H9 (cell line): ENCODE measurements around the gene SETD3. TPM values are rescaled to one million over a fixed set of nuclear protein-coding genes. Genes with fewer than 3 reads are reported as not detected.

Experiments
- DNase-seq: peaks from one replicate; pipeline ENCODE4 v3.0.0-alpha.2; 2017
- H2AFZ ChIP-seq: one replicate; pipeline ENCODE4 v1.6.1; 2013; ENCODE audit warnings: mild to moderate bottlenecking, low read length, control low read depth, moderate library complexity
- H2AK5ac ChIP-seq: 2 replicates; pipeline ENCODE4 v1.6.1; 2013; ENCODE audit warnings: low read length, control low read depth, mixed read lengths; ENCODE audit not compliant: insufficient read length
- H2BK120ac ChIP-seq: one replicate; pipeline ENCODE4 v1.6.1; 2013; ENCODE audit warnings: low read depth, mild to moderate bottlenecking, low read length, control low read depth, inconsistent platforms; ENCODE audit not compliant: poor library complexity, severe bottlenecking
- H2BK12ac ChIP-seq: 2 replicates; pipeline ENCODE4 v1.6.1; 2013; ENCODE audit warnings: low read length, control low read depth, mixed read lengths, low read depth; ENCODE audit not compliant: insufficient read length
- H2BK15ac ChIP-seq: 2 replicates; pipeline ENCODE4 v1.6.1; 2013; ENCODE audit warnings: low read depth, low read length, control low read depth
- H2BK20ac ChIP-seq: one replicate; pipeline ENCODE4 v1.6.1; 2013; ENCODE audit warnings: low read depth, mild to moderate bottlenecking, low read length, control low read depth, inconsistent platforms; ENCODE audit not compliant: poor library complexity, severe bottlenecking
- H2BK5ac ChIP-seq: 2 replicates; pipeline ENCODE4 v1.6.1; 2013; ENCODE audit warnings: low read length, control low read depth, mixed read lengths; ENCODE audit not compliant: insufficient read length
- H3K14ac ChIP-seq: 2 replicates; pipeline ENCODE4 v1.6.1; 2013; ENCODE audit warnings: low read length, control low read depth; ENCODE audit not compliant: insufficient read depth
- H3K18ac ChIP-seq: 2 replicates; pipeline ENCODE4 v1.6.1; 2013; ENCODE audit warnings: low read depth, mild to moderate bottlenecking, mixed read lengths, low read length, control low read depth; ENCODE audit not compliant: insufficient read length
- H3K23ac ChIP-seq: 2 replicates; pipeline ENCODE4 v1.6.1; 2013; ENCODE audit warnings: low read length, control low read depth, mixed read lengths, low read depth; ENCODE audit not compliant: insufficient read length
- H3K23me2 ChIP-seq: 2 replicates; pipeline ENCODE4 v1.6.1; 2013; ENCODE audit warnings: low read depth, mild to moderate bottlenecking, mixed read lengths, low read length, control low read depth; ENCODE audit not compliant: insufficient read length, poor library complexity, severe bottlenecking
- H3K27ac ChIP-seq: 2 replicates; pipeline ENCODE4 v1.5.1; 2013; ENCODE audit warnings: low read length, control low read depth, mixed read lengths, low read depth; ENCODE audit not compliant: insufficient read length
- H3K27me3 ChIP-seq: 2 replicates; pipeline ENCODE4 v1.6.1; 2013; ENCODE audit warnings: low read length, control low read depth, inconsistent platforms; ENCODE audit not compliant: insufficient read depth
- H3K4ac ChIP-seq: 2 replicates; pipeline ENCODE4 v1.6.1; 2013; ENCODE audit warnings: low read depth, mild to moderate bottlenecking, control low read depth, inconsistent platforms, low read length, moderate library complexity
- H3K4me1 ChIP-seq: 2 replicates; pipeline ENCODE4 v1.6.1; 2013; ENCODE audit warnings: low read length, control low read depth, inconsistent platforms; ENCODE audit not compliant: insufficient read depth
- H3K4me2 ChIP-seq: 2 replicates; pipeline ENCODE4 v1.6.1; 2013; ENCODE audit warnings: low read length, control low read depth, mixed read lengths; ENCODE audit not compliant: insufficient read length, insufficient read depth
- H3K56ac ChIP-seq: 2 replicates; pipeline ENCODE4 v1.6.1; 2013; ENCODE audit warnings: low read depth, mild to moderate bottlenecking, mixed read lengths, low read length, control low read depth; ENCODE audit not compliant: insufficient read length
- H3K79me1 ChIP-seq: 2 replicates; pipeline ENCODE4 v1.6.1; 2013; ENCODE audit warnings: low read depth, mild to moderate bottlenecking, moderate library complexity, low read length, control low read depth, inconsistent platforms; ENCODE audit not compliant: insufficient read depth, poor library complexity, severe bottlenecking
- H3K79me2 ChIP-seq: 2 replicates; pipeline ENCODE4 v1.6.1; 2013; ENCODE audit warnings: low read length, control low read depth, inconsistent platforms; ENCODE audit not compliant: insufficient read depth
- H3K9ac ChIP-seq: 2 replicates; pipeline ENCODE4 v1.6.1; 2013; ENCODE audit warnings: low read length, control low read depth, mixed read lengths; ENCODE audit not compliant: insufficient read length; ENCODE audit errors: extremely low read depth
- H3K9me3 ChIP-seq: one replicate; pipeline ENCODE4 v1.6.1; 2013; ENCODE audit warnings: low read depth, low read length, inconsistent platforms; ENCODE audit not compliant: control insufficient read depth
- H3T11ph ChIP-seq: one replicate; pipeline ENCODE4 v1.6.1; 2013; ENCODE audit warnings: mild to moderate bottlenecking, low read length, control low read depth, inconsistent platforms
- H4K20me1 ChIP-seq: one replicate; pipeline ENCODE4 v1.6.1; 2013; ENCODE audit not compliant: control insufficient read depth, insufficient read length, insufficient read depth
- H4K5ac ChIP-seq: 2 replicates; pipeline ENCODE4 v1.6.1; 2013; ENCODE audit warnings: low read depth, mild to moderate bottlenecking, mixed read lengths, low read length, control low read depth; ENCODE audit not compliant: insufficient read length
- H4K8ac ChIP-seq: replicated peaks from 2 replicates; pipeline ENCODE4 v1.6.1; 2013; ENCODE audit warnings: low read length, control low read depth, mixed read lengths, low read depth; ENCODE audit not compliant: insufficient read length
- H4K91ac ChIP-seq: 2 replicates; pipeline ENCODE4 v1.6.1; 2013; ENCODE audit warnings: low read depth, mild to moderate bottlenecking, moderate library complexity, mixed read lengths, low read length, control low read depth; ENCODE audit not compliant: insufficient read length
- H3K27ac Mint-ChIP-seq, 3 experiments: 2 replicates in 2 of 3; 3 replicates in 1 of 3; pipeline ENCODE4 v1.8.0; 2020 to 2021; ENCODE audit warnings: mixed read lengths in 3 of 3, mild to moderate bottlenecking in 1 of 3, moderate library complexity in 1 of 3
- H3K27me3 Mint-ChIP-seq: 2 replicates; pipeline ENCODE4 v1.8.0; 2021; ENCODE audit warnings: low read depth, mild to moderate bottlenecking, moderate library complexity, mixed read lengths
- H3K36me3 Mint-ChIP-seq, 3 experiments: 2 replicates in 2 of 3; 3 replicates in 1 of 3; pipeline ENCODE4 v1.8.0; 2020 to 2021; ENCODE audit warnings: low read depth in 3 of 3, mixed read lengths in 3 of 3; ENCODE audit not compliant: insufficient read depth in 1 of 3
- H3K4me1 Mint-ChIP-seq, 2 experiments: 2 replicates each; pipeline ENCODE4 v1.8.0; 2020; ENCODE audit warnings: mixed read lengths in 2 of 2
- H3K4me3 Mint-ChIP-seq, 2 experiments: 2 replicates in 1 of 2; 3 replicates in 1 of 2; pipeline ENCODE4 v1.8.0; 2020 to 2021; ENCODE audit warnings: mild to moderate bottlenecking in 2 of 2, mixed read lengths in 2 of 2, moderate library complexity in 1 of 2
- H3K9me3 Mint-ChIP-seq, 2 experiments: 2 replicates in 1 of 2; 3 replicates in 1 of 2; pipeline ENCODE4 v1.8.0; 2020; ENCODE audit warnings: mild to moderate bottlenecking in 2 of 2, mixed read lengths in 2 of 2, moderate library complexity in 1 of 2
- WGBS: extraction: QIAGEN DNeasy Blood & Tissue Kit; methylation state at CpG from one replicate; pipeline ENCODE4 v1.1.7; 2013; ENCODE audit warnings: missing lambda C conversion rate, low lambda C conversion rate, mixed read lengths; ENCODE audit not compliant: insufficient read length; ENCODE audit errors: extremely low coverage; 5-methylcytosine and 5-hydroxymethylcytosine counted together
- total RNA-seq: library from RNA; stranded (reverse); gene quantifications from 2 replicates; pipeline ENCODE4 v1.2.1, GENCODE V29; 2021
- TF ChIP-seq, protein P1 (sequence below): fragments of 200-600 bp; sonication (generic); conservative IDR thresholded peaks from 3 replicates; pipeline ENCODE4 v1.8.0; 2021; ENCODE audit warnings: antibody characterized with exemption, mild to moderate bottlenecking

The SETD3 gene
- total RNA-seq, 1 experiment from 2014 or later, result 56.7 TPM

- no peak for DNase-seq
- Histone ChIP-seq H2AK5ac (no peak overlapping the region), H3T11ph (no peak overlapping the region), H3K4me2 (no peak overlapping the region), H3K9me3 (no peaks in the 10 kb centered on the region), H2BK20ac (no peak overlapping the region), H3K79me1 (peaks cover 9% of the 10 kb centered on the region), H2BK5ac (no peak overlapping the region), H3K4me1 (no peaks in the 10 kb centered on the region), H3K79me2 (peaks cover 45% of the 10 kb centered on the region; the same call in 1 of the 2 replicates), H3K23ac (no peak overlapping the region), H2AFZ (no peak overlapping the region), H3K18ac (no peak overlapping the region), H3K14ac (no peak overlapping the region), H4K5ac (no peak overlapping the region), H4K8ac (no peak overlapping the region), H4K20me1 (no peaks in the 10 kb centered on the region), H3K27ac (no peak overlapping the region), H3K23me2 (peaks cover 11% of the 10 kb centered on the region), H3K56ac (no peak overlapping the region), H2BK12ac (no peak overlapping the region), H3K4ac (no peak overlapping the region), H3K9ac (no peak overlapping the region), H2BK120ac (no peak overlapping the region), H4K91ac (no peak overlapping the region), H3K27me3 (no peaks in the 10 kb centered on the region), H2BK15ac (no peak overlapping the region)
- H3K4me1 Mint-ChIP-seq, result peaks cover 11% of the 10 kb centered on the region in 2 experiments
- TF ChIP-seq, protein P1, sequence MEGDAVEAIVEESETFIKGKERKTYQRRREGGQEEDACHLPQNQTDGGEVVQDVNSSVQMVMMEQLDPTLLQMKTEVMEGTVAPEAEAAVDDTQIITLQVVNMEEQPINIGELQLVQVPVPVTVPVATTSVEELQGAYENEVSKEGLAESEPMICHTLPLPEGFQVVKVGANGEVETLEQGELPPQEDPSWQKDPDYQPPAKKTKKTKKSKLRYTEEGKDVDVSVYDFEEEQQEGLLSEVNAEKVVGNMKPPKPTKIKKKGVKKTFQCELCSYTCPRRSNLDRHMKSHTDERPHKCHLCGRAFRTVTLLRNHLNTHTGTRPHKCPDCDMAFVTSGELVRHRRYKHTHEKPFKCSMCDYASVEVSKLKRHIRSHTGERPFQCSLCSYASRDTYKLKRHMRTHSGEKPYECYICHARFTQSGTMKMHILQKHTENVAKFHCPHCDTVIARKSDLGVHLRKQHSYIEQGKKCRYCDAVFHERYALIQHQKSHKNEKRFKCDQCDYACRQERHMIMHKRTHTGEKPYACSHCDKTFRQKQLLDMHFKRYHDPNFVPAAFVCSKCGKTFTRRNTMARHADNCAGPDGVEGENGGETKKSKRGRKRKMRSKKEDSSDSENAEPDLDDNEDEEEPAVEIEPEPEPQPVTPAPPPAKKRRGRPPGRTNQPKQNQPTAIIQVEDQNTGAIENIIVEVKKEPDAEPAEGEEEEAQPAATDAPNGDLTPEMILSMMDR, result no peak
- no peak overlapping the region for H3K4me3 Mint-ChIP-seq
- no peak overlapping the region for H3K27ac Mint-ChIP-seq
- no peaks in the 10 kb centered on the region for H3K36me3 Mint-ChIP-seq
- no CpG with 5 or more reads among the region's 2 CpGs for WGBS
- no peaks in the 10 kb centered on the region for H3K27me3 Mint-ChIP-seq
- no peaks in the 10 kb centered on the region for H3K9me3 Mint-ChIP-seq
Observed at GRCh38 chr14:99484106-99484505, 3.4 kb upstream of the SETD3 start.
